GM10248 (cell line): ENCODE measurements around the gene RNF31.

Experiments
- CTCF ChIA-PET: fragments of 300-600 bp; sonication (Branson Sonifier 250); formaldehyde crosslinking; extraction: SDS; loops from one replicate; lab custom pipeline; 2021; ENCODE audit warnings: antibody characterized with exemption; lab: Yijun Ruan, JAX
- POLR2A ChIA-PET: fragments of 350-650 bp; sonication (Branson Sonifier 250); formaldehyde crosslinking; extraction: SDS; loops from one replicate; lab custom pipeline; 2020; ENCODE audit warnings: antibody characterized with exemption; lab: Yijun Ruan, JAX
- DNase-seq: peaks from one replicate; pipeline ENCODE4 v3.0.0; 2012; ENCODE audit errors: extremely low spot score
- TF ChIP-seq, protein P1 (sequence below): IDR thresholded peaks from 2 replicates; pipeline ENCODE4 v1.5.1; 2012; ENCODE audit warnings: mild to moderate bottlenecking, low read depth; ENCODE audit errors: extremely low read depth, missing control alignments, control extremely low read depth

Gene RNF31

DNA sequence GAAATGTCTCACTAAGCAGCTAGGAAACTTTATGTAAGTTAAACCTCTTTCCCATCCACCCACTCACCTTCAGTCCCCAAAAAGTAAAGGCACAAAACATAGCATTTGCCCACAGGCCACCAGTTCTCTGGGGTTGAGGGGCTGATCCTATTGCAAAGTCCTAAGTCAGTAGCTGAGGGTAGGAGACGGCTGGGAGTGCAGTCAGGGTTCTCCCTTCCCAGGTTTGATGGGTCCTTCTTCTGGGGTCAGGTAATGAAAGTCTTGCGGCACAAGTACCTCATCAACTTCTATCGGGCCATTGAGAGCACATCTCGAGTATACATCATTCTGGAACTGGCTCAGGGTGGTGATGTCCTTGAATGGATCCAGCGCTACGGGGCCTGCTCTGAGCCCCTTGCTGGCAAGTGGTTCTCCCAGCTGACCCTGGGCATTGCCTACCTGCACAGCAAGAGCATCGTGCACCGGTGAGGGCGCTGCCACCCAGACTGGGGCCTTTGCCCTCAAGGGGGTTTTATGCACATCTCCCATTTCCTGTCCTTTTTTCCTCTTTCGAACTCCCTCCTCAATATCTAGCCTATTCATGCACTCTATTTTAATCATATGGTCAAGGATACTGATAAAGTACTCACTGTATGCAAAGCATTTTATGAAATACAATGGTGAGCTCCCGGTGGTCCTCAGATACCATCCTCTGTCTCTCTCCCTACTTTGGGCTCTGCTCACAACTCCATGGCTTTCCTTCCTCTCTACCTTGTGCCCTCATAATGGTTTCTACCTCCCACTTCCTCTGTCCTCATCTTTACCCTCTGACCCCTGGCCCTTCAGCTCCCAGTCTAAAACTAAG, 59.2 kb downstream of the RNF31 start:
- CTCF ChIA-PET: interaction anchor here (0.9 to 2.4 kb wide), 5 partner anchors 9 to 68 kb away, joined by 3 to 17 read pairs (median 3); partner anchors contain the start of genes IRF9, MDP1 and TM9SF1
- TF ChIP-seq, protein P1, sequence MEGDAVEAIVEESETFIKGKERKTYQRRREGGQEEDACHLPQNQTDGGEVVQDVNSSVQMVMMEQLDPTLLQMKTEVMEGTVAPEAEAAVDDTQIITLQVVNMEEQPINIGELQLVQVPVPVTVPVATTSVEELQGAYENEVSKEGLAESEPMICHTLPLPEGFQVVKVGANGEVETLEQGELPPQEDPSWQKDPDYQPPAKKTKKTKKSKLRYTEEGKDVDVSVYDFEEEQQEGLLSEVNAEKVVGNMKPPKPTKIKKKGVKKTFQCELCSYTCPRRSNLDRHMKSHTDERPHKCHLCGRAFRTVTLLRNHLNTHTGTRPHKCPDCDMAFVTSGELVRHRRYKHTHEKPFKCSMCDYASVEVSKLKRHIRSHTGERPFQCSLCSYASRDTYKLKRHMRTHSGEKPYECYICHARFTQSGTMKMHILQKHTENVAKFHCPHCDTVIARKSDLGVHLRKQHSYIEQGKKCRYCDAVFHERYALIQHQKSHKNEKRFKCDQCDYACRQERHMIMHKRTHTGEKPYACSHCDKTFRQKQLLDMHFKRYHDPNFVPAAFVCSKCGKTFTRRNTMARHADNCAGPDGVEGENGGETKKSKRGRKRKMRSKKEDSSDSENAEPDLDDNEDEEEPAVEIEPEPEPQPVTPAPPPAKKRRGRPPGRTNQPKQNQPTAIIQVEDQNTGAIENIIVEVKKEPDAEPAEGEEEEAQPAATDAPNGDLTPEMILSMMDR: no peak
- POLR2A ChIA-PET: interaction anchor here (0.7 to 1.4 kb wide), 2 partner anchors 11 to 65 kb away, joined by 3 to 5 read pairs; partner anchors contain the start of genes RABGGTA and TM9SF1
- no peak for DNase-seq

DNA sequence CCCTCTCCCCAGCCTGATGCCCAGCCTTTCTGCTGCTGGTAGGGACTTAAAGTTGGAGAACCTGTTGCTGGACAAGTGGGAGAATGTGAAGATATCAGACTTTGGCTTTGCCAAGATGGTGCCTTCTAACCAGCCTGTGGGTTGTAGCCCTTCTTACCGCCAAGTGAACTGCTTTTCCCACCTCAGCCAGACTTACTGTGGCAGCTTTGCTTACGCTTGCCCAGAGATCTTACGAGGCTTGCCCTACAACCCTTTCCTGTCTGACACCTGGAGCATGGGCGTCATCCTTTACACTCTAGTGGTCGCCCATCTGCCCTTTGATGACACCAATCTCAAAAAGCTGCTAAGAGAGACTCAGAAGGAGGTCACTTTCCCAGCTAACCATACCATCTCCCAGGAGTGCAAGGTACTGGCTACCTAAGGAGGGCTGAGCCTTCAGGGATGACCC, 59.8 kb downstream of the RNF31 start:
- TF ChIP-seq, protein P1: no peak
- ChIA-PET CTCF (interaction anchor here (0.9 to 2.4 kb wide), 4 partner anchors 8 to 69 kb away, joined by 3 to 17 read pairs (median 4); partner anchors contain the start of genes IRF9, MDP1 and TM9SF1), POLR2A (interaction anchor here (0.7 to 1.4 kb wide), 2 partner anchors 12 to 64 kb away, joined by 3 to 5 read pairs; partner anchors contain the start of genes RABGGTA and TM9SF1)
- DNase-seq: no peak

DNA sequence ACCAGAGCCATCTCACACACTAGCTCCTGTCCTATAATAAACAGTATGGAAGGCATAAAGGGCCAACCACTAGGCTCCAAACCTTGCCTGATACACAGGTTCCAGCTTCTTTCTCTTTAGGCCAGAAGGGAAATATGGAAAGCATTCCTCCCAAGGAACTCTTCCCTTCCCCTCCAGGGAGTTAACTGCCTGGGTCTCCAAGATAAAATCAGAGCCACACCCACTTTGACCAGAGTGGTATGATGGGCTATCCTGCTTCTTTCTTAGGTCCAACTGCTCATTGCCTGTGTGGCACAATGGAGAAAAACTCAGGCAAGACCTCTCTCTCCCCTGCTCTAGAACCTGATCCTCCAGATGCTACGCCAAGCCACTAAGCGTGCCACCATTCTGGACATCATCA, 60.3 kb downstream of the RNF31 start:
- TF ChIP-seq, protein P1: no peak
- no peak for DNase-seq
- POLR2A ChIA-PET: interaction anchor here (0.6 to 0.7 kb wide), 2 partner anchors 64 to 136 kb away, joined by 3 read pairs; partner anchors contain the start of genes CPNE6 and RABGGTA
- CTCF ChIA-PET: interaction anchor here (0.6 to 2.4 kb wide), 4 partner anchors 8 to 46 kb away, joined by 3 to 17 read pairs (median 4); partner anchors contain the start of genes IRF9, MDP1 and TM9SF1
